HepG2 (cell line): Measurements from ENCODE around the gene KANK3. TPM values are rescaled to one million over a fixed set of nuclear protein-coding genes. Genes with fewer than 3 reads are reported as not detected.

Source experiments
- AGO2 ChIP-seq: fragments of 200-400 bp; formaldehyde crosslinking; optimal IDR thresholded peaks from 2 replicates; pipeline ENCODE3; 2017; ENCODE audit warnings: mild to moderate bottlenecking, low read depth, low read length, moderate library complexity
- BHLHE40 ChIP-seq: IDR thresholded peaks from 2 replicates; pipeline ENCODE4 v1.6.1; 2011; ENCODE audit warnings: low read length, improper control_type of control experiment
- CBX5 ChIP-seq: sonication (generic); formaldehyde crosslinking; IDR thresholded peaks from 2 replicates; pipeline ENCODE4 v1.4.0; 2020; ENCODE audit warnings: missing genetic modification reagents, borderline replicate concordance
- IRF2 ChIP-seq: IDR thresholded peaks from 2 replicates; pipeline ENCODE4 v1.6.1; 2018; ENCODE audit warnings: missing genetic modification reagents, missing compliant biosample characterization
- NFE2 ChIP-seq: sonication (generic); formaldehyde crosslinking; IDR thresholded peaks from 2 replicates; pipeline ENCODE4 v1.4.0; 2020; ENCODE audit warnings: missing genetic modification reagents
- NR2F1 ChIP-seq, 2 experiments: fragments of 450-650 bp in 1 of 2; formaldehyde crosslinking in 1 of 2; IDR thresholded peaks; 2 replicates each; pipeline versions ENCODE4 v1.5.0 to v1.6.1; 2016 to 2020; ENCODE audit warnings: mild to moderate bottlenecking in 1 of 2, missing compliant biosample characterization in 1 of 2, missing genetic modification reagents in 1 of 2, moderate library complexity in 1 of 2
- NR2F2 ChIP-seq: IDR thresholded peaks from 2 replicates; pipeline ENCODE4 v1.6.1; 2012; ENCODE audit warnings: low read depth, inconsistent platforms, borderline replicate concordance
- PRPF4 ChIP-seq: fragments of 200-400 bp; formaldehyde crosslinking; IDR thresholded peaks from 2 replicates; pipeline ENCODE4 v1.6.1; 2016; ENCODE audit warnings: low read length, low read depth; ENCODE audit not compliant: poor library complexity, severe bottlenecking
- RARA ChIP-seq: IDR thresholded peaks from 2 replicates; pipeline ENCODE4 v1.6.1; 2016; ENCODE audit warnings: missing genetic modification reagents, missing compliant biosample characterization
- SMAD1 ChIP-seq: sonication (generic); formaldehyde crosslinking; IDR thresholded peaks from 2 replicates; pipeline ENCODE4 v1.4.0; 2020; ENCODE audit warnings: missing genetic modification reagents, low read depth, mild to moderate bottlenecking, borderline replicate concordance
- TARDBP ChIP-seq: sonication (generic); formaldehyde crosslinking; IDR thresholded peaks from 2 replicates; pipeline ENCODE4 v1.8.0; 2022; ENCODE audit warnings: mild to moderate bottlenecking, missing genetic modification reagents
- ZNF333 ChIP-seq: sonication (generic); formaldehyde crosslinking; IDR thresholded peaks from 2 replicates; pipeline ENCODE4 v1.4.0; 2020; ENCODE audit warnings: mild to moderate bottlenecking, missing genetic modification reagents, borderline replicate concordance
- ZNF547 ChIP-seq: sonication (generic); formaldehyde crosslinking; IDR thresholded peaks from 2 replicates; pipeline ENCODE4 v1.5.1; 2020; ENCODE audit warnings: mild to moderate bottlenecking, missing genetic modification reagents
- ZNF777 ChIP-seq: sonication (generic); formaldehyde crosslinking; IDR thresholded peaks from 2 replicates; pipeline ENCODE4 v1.4.0; 2020; ENCODE audit warnings: missing genetic modification reagents
- ZNF816 ChIP-seq: sonication (generic); formaldehyde crosslinking; IDR thresholded peaks from 2 replicates; pipeline ENCODE4 v1.8.0; 2022; ENCODE audit warnings: missing genetic modification reagents, mild to moderate bottlenecking, borderline replicate concordance
- polyA plus RNA-seq, 8 experiments: library from polyadenylated mRNA; depleted of rRNA in 3 of 8; stranded (reverse) in 7 of 8; unstranded in 1 of 8; fragments of >200 nt; fragmentation: Illumina TruSeq in 4 of 8; extraction: Trizol in 4 of 8; gene quantifications; 2 replicates each; pipeline versions ENCODE4 v1.2.1 to v1.2.3, GENCODE V29; 2011 to 2016; ENCODE audit warnings: low read depth in 4 of 8, missing spikeins in 1 of 8, mixed read lengths in 1 of 8; ENCODE audit not compliant: insufficient read depth in 1 of 8
- total RNA-seq, 5 experiments: library from RNA; depleted of rRNA; stranded (reverse); fragments of >200 nt; fragmentation: Illumina TruSeq; extraction: Trizol; gene quantifications; 2 replicates each; pipeline ENCODE4 v1.2.3, GENCODE V29; 2016; ENCODE audit warnings: low read depth in 1 of 5
- TF ChIP-seq, protein P1 (sequence below): sonication (generic); formaldehyde crosslinking; IDR thresholded peaks from 2 replicates; pipeline ENCODE4 v1.9.0; 2022; ENCODE audit warnings: missing genetic modification reagents, mild to moderate bottlenecking, borderline replicate concordance
- TF ChIP-seq, protein P2 (sequence below): conservative IDR thresholded peaks from 2 replicates; pipeline ENCODE4 v1.6.1; 2018; ENCODE audit warnings: missing genetic modification reagents
- TF ChIP-seq, protein P3 (sequence below): sonication (generic); formaldehyde crosslinking; IDR thresholded peaks from 2 replicates; pipeline ENCODE4 v1.4.0; 2020; ENCODE audit warnings: missing genetic modification reagents
- TF ChIP-seq, protein P4 (sequence below): sonication (generic); formaldehyde crosslinking; IDR thresholded peaks from 2 replicates; pipeline ENCODE4 v1.4.0; 2020; ENCODE audit warnings: mild to moderate bottlenecking, missing genetic modification reagents, borderline replicate concordance

Gene KANK3
- total and polyA plus RNA-seq, 2 of the 13 experiments (the other 11 are each of a cell fraction or from before 2014, with no cell fraction given), result 0.15 to 0.20 TPM

- TF ChIP-seq, protein P1, sequence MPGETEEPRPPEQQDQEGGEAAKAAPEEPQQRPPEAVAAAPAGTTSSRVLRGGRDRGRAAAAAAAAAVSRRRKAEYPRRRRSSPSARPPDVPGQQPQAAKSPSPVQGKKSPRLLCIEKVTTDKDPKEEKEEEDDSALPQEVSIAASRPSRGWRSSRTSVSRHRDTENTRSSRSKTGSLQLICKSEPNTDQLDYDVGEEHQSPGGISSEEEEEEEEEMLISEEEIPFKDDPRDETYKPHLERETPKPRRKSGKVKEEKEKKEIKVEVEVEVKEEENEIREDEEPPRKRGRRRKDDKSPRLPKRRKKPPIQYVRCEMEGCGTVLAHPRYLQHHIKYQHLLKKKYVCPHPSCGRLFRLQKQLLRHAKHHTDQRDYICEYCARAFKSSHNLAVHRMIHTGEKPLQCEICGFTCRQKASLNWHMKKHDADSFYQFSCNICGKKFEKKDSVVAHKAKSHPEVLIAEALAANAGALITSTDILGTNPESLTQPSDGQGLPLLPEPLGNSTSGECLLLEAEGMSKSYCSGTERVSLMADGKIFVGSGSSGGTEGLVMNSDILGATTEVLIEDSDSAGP (CRISPR knock-in tag), result peak; percentile 38; the same call in 1 of the 2 replicates
- TF ChIP-seq ZNF547 (CRISPR knock-in tag) (0 out of 2 replicates have a peak, but pooled peaks have one; percentile 60), SMAD1 (CRISPR knock-in tag) (no peak), AGO2 (peak; percentile 100), PRPF4 (no peak), CBX5 (CRISPR knock-in tag) (no peak), TARDBP (CRISPR knock-in tag) (no peak), NFE2 (CRISPR knock-in tag) (no peak), NR2F2 (no peak), RARA (CRISPR knock-in tag) (no peak), IRF2 (CRISPR knock-in tag) (no peak), NR2F1 (CRISPR knock-in tag; IDR thresholded peaks at IDR 0.05) (no peak), ZNF777 (no peak), BHLHE40 (no peak), ZNF333 (CRISPR knock-in tag) (no peak), ZNF816 (no peak)
- TF ChIP-seq, protein P2, sequence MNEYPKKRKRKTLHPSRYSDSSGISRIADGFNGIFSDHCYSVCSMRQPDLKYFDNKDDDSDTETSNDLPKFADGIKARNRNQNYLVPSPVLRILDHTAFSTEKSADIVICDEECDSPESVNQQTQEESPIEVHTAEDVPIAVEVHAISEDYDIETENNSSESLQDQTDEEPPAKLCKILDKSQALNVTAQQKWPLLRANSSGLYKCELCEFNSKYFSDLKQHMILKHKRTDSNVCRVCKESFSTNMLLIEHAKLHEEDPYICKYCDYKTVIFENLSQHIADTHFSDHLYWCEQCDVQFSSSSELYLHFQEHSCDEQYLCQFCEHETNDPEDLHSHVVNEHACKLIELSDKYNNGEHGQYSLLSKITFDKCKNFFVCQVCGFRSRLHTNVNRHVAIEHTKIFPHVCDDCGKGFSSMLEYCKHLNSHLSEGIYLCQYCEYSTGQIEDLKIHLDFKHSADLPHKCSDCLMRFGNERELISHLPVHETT (CRISPR knock-in tag), result no peak
- TF ChIP-seq, protein P3, sequence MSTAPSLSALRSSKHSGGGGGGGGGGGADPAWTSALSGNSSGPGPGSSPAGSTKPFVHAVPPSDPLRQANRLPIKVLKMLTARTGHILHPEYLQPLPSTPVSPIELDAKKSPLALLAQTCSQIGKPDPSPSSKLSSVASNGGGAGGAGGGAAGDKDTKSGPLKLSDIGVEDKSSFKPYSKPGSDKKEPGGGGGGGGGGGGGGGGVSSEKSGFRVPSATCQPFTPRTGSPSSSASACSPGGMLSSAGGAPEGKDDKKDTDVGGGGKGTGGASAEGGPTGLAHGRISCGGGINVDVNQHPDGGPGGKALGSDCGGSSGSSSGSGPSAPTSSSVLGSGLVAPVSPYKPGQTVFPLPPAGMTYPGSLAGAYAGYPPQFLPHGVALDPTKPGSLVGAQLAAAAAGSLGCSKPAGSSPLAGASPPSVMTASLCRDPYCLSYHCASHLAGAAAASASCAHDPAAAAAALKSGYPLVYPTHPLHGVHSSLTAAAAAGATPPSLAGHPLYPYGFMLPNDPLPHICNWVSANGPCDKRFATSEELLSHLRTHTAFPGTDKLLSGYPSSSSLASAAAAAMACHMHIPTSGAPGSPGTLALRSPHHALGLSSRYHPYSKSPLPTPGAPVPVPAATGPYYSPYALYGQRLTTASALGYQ (CRISPR knock-in tag), result no peak
- TF ChIP-seq, protein P4, sequence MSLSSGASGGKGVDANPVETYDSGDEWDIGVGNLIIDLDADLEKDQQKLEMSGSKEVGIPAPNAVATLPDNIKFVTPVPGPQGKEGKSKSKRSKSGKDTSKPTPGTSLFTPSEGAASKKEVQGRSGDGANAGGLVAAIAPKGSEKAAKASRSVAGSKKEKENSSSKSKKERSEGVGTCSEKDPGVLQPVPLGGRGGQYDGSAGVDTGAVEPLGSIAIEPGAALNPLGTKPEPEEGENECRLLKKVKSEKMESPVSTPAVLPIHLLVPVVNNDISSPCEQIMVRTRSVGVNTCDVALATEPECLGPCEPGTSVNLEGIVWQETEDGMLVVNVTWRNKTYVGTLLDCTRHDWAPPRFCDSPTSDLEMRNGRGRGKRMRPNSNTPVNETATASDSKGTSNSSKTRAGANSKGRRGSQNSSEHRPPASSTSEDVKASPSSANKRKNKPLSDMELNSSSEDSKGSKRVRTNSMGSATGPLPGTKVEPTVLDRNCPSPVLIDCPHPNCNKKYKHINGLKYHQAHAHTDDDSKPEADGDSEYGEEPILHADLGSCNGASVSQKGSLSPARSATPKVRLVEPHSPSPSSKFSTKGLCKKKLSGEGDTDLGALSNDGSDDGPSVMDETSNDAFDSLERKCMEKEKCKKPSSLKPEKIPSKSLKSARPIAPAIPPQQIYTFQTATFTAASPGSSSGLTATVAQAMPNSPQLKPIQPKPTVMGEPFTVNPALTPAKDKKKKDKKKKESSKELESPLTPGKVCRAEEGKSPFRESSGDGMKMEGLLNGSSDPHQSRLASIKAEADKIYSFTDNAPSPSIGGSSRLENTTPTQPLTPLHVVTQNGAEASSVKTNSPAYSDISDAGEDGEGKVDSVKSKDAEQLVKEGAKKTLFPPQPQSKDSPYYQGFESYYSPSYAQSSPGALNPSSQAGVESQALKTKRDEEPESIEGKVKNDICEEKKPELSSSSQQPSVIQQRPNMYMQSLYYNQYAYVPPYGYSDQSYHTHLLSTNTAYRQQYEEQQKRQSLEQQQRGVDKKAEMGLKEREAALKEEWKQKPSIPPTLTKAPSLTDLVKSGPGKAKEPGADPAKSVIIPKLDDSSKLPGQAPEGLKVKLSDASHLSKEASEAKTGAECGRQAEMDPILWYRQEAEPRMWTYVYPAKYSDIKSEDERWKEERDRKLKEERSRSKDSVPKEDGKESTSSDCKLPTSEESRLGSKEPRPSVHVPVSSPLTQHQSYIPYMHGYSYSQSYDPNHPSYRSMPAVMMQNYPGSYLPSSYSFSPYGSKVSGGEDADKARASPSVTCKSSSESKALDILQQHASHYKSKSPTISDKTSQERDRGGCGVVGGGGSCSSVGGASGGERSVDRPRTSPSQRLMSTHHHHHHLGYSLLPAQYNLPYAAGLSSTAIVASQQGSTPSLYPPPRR (CRISPR knock-in tag), result no peak
Measured at GRCh38 chr19:8324186-8325050, 18.6 kb downstream of the KANK3 start (continued).
